Stimulated activated naive B cell treated with anti-CD40 and anti-IgM and Interleukin-4, amounts not matched to agents 10 μg/mL and 1 μg/mL and 100 μg/mL, for 72 hours (primary cell): ENCODE results near the gene COL27A1.

ENCODE experiments used
- ATAC-seq, 2 donors: fragments of 150-1000 bp; cut with Tn5 transposase; replicated peaks; 2 replicates each; pipeline ENCODE4 v1.10.0; 2021; ENCODE audit warnings: moderate library complexity in 1 of 2
- DNase-seq: peaks from one replicate; pipeline ENCODE4 v3.0.0; 2021
- H3K27ac Mint-ChIP-seq: one replicate; pipeline ENCODE4 v1.8.0; 2022; ENCODE audit warnings: mild to moderate bottlenecking, mixed read lengths
- H3K27me3 Mint-ChIP-seq, 2 donors: one replicate each; pipeline ENCODE4 v1.8.0; 2022; ENCODE audit warnings: mixed read lengths in 2 of 2
- H3K36me3 Mint-ChIP-seq, 2 donors: one replicate each; pipeline ENCODE4 v1.8.0; 2022; ENCODE audit warnings: mixed read lengths in 2 of 2, mild to moderate bottlenecking in 1 of 2
- H3K4me1 Mint-ChIP-seq, 2 donors: one replicate each; pipeline ENCODE4 v1.8.0; 2022; ENCODE audit warnings: mixed read lengths in 2 of 2, mild to moderate bottlenecking in 1 of 2
- H3K4me3 Mint-ChIP-seq, 2 donors: one replicate each; pipeline ENCODE4 v1.8.0; 2022; ENCODE audit warnings: mild to moderate bottlenecking in 2 of 2, mixed read lengths in 2 of 2, moderate library complexity in 1 of 2
- H3K9me3 Mint-ChIP-seq, 2 donors: one replicate each; pipeline ENCODE4 v1.8.0; 2022; ENCODE audit warnings: mixed read lengths in 2 of 2, mild to moderate bottlenecking in 1 of 2

Gene COL27A1

DNA sequence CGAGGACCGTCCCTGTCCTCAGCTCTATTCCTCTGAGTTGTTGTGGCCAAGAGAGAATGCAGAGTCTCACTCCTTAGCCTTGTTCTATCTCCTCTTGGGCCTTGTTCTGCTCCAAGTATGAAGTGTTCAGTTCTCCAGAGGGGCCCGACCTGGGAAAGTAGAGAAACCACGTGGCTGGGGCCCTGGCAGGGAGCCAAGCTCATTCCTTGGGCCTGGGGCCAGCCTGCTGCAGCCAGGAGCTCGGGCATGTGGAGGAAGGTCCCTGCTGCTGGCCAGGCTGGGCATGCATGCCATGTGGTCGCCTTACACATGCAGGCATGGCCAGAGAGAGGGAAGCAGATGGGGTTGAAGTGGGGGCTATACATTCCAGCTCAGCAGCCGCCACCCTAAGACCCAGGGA, 60.7 kb downstream of the COL27A1 start:
- no peak for ATAC-seq
- DNase-seq: no peak
- H3K4me3 Mint-ChIP-seq: no peak overlapping the region
- H3K27ac Mint-ChIP-seq: no peak overlapping the region
- no peaks in the 10 kb centered on the region for H3K4me1 Mint-ChIP-seq
- H3K27me3 Mint-ChIP-seq: no peaks in the 10 kb centered on the region
- H3K36me3 Mint-ChIP-seq: no peaks in the 10 kb centered on the region
- H3K9me3 Mint-ChIP-seq: no peaks in the 10 kb centered on the region

DNA sequence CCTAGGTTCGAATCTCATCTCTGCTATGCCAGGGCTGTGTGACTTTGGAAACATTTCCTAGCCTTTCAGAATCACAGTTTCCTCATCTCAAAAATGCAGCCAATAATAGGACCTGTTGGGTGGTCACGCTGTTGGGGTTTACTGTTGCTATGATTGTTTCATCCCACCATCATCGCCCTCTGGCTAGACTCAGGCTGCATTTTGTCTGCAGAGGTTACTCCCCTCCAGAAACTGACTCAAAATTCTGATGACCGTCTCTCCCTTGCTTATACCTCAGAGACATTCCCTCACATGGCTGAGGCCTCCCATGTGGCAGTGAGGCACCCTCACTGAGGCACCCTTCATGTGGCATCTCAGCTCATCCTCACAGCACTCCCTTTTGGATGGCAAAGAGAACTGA, 61.6 kb downstream of the COL27A1 start:
- H3K36me3 Mint-ChIP-seq: no peaks in the 10 kb centered on the region
- DNase-seq: no peak
- H3K9me3 Mint-ChIP-seq: no peaks in the 10 kb centered on the region
- ATAC-seq: no peak
- H3K27ac Mint-ChIP-seq: no peak overlapping the region
- H3K27me3 Mint-ChIP-seq: no peaks in the 10 kb centered on the region
- H3K4me1 Mint-ChIP-seq: no peaks in the 10 kb centered on the region
- H3K4me3 Mint-ChIP-seq: no peak overlapping the region

GRCh38 chr9:114218264-114219120, 63.2 kb downstream of the COL27A1 start:
- H3K4me3 Mint-ChIP-seq: no peak overlapping the region
- H3K27me3 Mint-ChIP-seq: no peaks in the 10 kb centered on the region
- H3K4me1 Mint-ChIP-seq: no peaks in the 10 kb centered on the region
- no peak overlapping the region for H3K27ac Mint-ChIP-seq
- ATAC-seq (no peak), DNase-seq (no peak)
- no peaks in the 10 kb centered on the region for H3K9me3 Mint-ChIP-seq
- no peaks in the 10 kb centered on the region for H3K36me3 Mint-ChIP-seq

GRCh38 chr9:114220061-114220541, 64.8 kb downstream of the COL27A1 start:
- Mint-ChIP-seq H3K27ac (no peak overlapping the region), H3K9me3 (no peaks in the 10 kb centered on the region), H3K36me3 (no peaks in the 10 kb centered on the region), H3K4me3 (no peak overlapping the region), H3K4me1 (no peaks in the 10 kb centered on the region), H3K27me3 (no peaks in the 10 kb centered on the region)
- ATAC-seq (no peak), DNase-seq (no peak)

DNA sequence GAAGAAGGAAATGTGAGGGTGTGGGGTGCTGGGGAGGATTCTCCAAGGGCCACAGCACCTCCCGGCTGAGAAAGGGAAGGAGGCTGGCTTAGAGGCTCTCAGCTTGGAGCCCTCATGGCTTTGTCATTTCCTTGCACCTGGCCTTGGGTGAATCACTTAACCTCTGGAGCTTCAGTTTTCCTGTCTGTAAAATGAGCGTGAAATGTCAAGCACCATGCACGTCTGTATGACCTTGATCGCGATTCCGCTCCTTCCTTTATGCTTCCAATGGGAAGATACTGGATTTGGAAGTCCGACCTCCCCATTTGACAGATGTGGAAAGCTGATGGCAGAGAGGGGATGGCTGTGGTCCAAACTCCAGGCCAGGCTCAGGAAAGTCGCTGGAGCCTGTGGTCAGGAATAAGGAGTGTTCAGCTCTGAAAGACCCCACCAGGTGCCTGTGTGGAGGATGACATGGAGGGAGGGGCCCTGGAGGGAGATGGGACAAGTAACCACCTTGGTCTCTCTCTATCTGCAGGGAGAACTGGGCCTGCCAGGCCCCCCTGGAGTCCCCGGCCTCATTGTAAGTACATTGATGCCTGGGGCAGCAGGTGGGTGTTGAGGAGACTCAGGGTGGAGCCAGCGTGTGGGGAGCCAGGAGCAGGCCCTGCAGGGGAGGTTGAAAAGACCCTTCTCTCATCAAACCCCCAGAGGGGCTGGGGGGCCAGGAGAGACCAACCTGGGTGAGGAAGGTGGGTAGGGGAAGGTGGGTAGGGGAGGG, 66.5 kb downstream of the COL27A1 start:
- H3K9me3 Mint-ChIP-seq: no peaks in the 10 kb centered on the region
- H3K27ac Mint-ChIP-seq: no peak overlapping the region
- peaks cover 0 to 3% of the 10 kb centered on the region in 2 donors for H3K27me3 Mint-ChIP-seq
- H3K4me1 Mint-ChIP-seq: no peaks in the 10 kb centered on the region
- ATAC-seq (no peak), DNase-seq (no peak)
- H3K36me3 Mint-ChIP-seq: no peaks in the 10 kb centered on the region
- H3K4me3 Mint-ChIP-seq: no peak overlapping the region

DNA sequence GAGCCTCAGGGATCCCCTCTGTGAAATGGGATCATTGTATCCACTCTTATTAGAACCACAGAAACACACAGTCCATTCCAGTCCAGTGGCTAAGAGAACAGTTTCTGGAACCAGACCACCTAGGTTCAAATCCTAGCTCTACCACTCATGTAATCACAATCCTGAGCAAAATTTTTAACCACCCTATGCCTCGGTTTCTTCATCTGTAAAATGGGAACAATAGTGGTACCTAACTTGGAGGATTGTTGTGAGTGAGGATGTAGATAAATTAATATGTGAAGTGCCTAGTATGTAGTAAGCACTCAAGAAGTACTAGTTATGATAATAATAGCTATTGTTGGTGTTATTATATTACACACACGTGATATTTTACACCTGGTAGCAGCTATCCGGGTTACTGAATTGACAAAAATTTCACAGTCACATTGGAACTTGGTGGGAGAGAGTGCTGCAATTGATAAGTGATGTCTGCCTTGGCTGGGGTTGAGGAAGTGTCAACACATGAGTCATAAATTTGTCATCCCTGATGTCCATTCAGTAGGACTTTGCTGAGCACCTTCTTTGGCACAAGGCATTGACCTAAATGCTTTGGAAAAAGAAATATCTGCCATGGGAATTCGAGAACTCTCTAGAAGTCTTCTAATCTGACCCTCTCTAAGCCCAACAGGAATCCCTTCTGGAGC, 68.4 kb downstream of the COL27A1 start:
- H3K27ac Mint-ChIP-seq: no peak overlapping the region
- DNase-seq: no peak
- H3K27me3 Mint-ChIP-seq: peaks cover 5% of the 10 kb centered on the region in 2 donors

GRCh38 chr9:114224247-114224610, 68.9 kb downstream of the COL27A1 start:
- no peaks in the 10 kb centered on the region for H3K9me3 Mint-ChIP-seq
- no peak overlapping the region for H3K27ac Mint-ChIP-seq
- ATAC-seq (no peak), DNase-seq (no peak)
- H3K4me3 Mint-ChIP-seq: no peak overlapping the region
- no peaks in the 10 kb centered on the region for H3K36me3 Mint-ChIP-seq
- H3K4me1 Mint-ChIP-seq: no peaks in the 10 kb centered on the region
- H3K27me3 Mint-ChIP-seq: peaks cover 5% of the 10 kb centered on the region in 2 donors

More for the DNA sequence above, 68.4 kb downstream of the COL27A1 start:
- Mint-ChIP-seq H3K9me3 (no peaks in the 10 kb centered on the region), H3K36me3 (no peaks in the 10 kb centered on the region), H3K4me3 (no peak overlapping the region), H3K4me1 (no peaks in the 10 kb centered on the region)
- ATAC-seq: no peak

DNA sequence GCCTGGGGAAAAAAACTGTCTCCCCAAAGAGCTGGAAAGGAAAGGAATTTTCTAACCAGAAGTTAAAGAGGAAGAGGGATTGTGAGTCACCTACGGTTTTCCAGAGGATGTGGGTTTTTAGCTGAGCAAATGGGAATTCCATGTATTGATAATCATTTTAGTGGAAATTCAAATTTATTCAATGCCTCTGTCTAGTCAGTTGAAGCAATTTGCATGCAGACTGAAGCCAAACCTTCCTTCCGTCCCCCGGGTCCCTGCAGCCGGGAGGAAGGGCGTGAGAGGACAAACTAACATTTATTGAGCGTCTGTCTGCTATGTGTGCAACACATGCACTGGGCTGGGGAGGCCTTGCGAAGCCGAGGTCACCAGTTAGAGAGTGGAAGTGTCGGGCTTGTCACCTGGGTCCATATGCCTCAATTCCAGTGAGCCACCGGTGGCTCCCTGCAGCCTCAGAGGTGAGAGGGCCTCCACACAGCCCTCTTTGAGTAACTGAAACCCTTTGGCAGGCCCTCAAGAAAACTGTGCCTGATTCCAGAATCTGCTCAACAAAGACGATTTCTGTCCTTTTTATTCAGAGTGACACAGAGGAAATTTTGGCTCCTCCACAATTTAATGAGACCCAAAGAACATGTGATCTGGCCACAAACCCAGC, 70.3 kb downstream of the COL27A1 start:
- Mint-ChIP-seq H3K27me3 (peaks cover 5 to 10% of the 10 kb centered on the region in 2 donors), H3K4me1 (no peaks in the 10 kb centered on the region), H3K27ac (no peak overlapping the region), H3K36me3 (no peaks in the 10 kb centered on the region), H3K4me3 (no peak overlapping the region), H3K9me3 (no peaks in the 10 kb centered on the region)
- DNase-seq: no peak
- ATAC-seq: no peak

DNA sequence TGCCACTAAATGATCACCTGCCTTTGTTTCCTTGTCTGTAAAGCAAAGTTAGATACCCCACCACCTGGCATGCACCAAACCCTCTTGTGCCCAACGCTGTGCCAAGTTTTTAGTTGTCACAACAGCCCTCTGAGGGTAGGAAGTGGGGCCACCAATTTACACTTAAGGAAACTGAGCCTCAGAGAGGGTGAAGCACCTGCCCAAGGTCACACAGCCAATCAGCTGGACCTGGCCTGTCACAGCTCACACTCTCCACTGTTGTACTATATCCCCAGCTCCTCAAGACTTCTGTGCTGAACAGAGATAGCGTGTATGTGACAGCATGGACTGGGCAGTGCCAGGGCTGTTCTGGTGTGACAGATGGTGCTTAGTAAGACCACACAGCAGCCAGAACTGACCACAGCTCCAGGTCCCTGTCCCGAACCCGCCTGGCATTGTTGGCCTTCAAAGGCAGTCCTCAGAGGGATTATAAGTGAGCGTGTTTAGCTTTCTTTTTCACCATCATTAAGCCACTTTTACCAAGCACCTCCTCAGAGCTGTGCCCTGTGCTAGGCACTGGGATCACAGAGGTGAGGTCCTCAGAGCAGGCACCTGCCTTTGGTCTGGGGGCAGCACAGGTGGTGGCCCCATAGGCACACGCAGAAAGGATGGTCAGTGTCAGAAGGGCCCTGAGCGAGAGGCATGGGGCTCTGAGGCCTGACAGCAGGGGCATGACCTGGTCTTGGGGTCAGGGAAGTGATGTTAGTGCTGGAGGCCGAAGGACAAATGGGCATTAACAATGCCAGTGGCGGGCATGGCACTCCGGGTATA, 71.1 kb downstream of the COL27A1 start:
- H3K36me3 Mint-ChIP-seq: no peaks in the 10 kb centered on the region
- H3K27ac Mint-ChIP-seq: no peak overlapping the region
- DNase-seq (no peak), ATAC-seq (no peak)
- no peaks in the 10 kb centered on the region for H3K4me1 Mint-ChIP-seq
- peaks cover 5 to 16% of the 10 kb centered on the region in 2 donors for H3K27me3 Mint-ChIP-seq
- no peaks in the 10 kb centered on the region for H3K9me3 Mint-ChIP-seq
- H3K4me3 Mint-ChIP-seq: no peak overlapping the region

- Mint-ChIP-seq H3K27me3 (peaks cover 5 to 16% of the 10 kb centered on the region in 2 donors), H3K27ac (no peak overlapping the region), H3K4me3 (no peak overlapping the region), H3K4me1 (no peaks in the 10 kb centered on the region), H3K36me3 (no peaks in the 10 kb centered on the region), H3K9me3 (no peaks in the 10 kb centered on the region)
- no peak for ATAC-seq
- no peak for DNase-seq
Observed at GRCh38 chr9:114227288-114228015, 72.1 kb downstream of the COL27A1 start.

GRCh38 chr9:114228016-114228808, 72.9 kb downstream of the COL27A1 start:
- no peak overlapping the region for H3K27ac Mint-ChIP-seq
- peaks cover 5 to 16% of the 10 kb centered on the region in 2 donors for H3K27me3 Mint-ChIP-seq

DNA sequence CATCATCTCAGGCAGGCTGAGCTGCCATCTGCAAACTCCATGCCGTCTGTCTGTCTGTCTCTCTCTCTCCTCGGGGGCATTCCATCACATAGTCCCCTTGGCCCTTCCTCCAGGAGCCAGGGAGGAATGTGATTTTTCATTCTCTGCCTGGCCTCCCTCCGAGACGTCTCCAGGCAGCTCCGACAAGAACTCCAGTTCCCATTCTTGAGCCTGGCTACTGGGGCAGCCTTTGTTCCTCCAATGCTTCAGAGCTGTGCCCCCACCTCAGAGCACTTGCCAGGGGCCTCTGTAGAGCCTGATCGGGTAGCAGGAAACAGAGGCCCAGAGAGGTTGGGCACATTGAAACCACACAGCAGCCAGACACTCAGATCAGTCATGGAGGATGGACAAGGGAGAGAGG, 74.0 kb downstream of the COL27A1 start:
- H3K4me3 Mint-ChIP-seq: no peak overlapping the region
- ATAC-seq (no peak), DNase-seq (no peak)
- H3K4me1 Mint-ChIP-seq: no peaks in the 10 kb centered on the region
- peaks cover 5 to 16% of the 10 kb centered on the region in 2 donors for H3K27me3 Mint-ChIP-seq
- H3K36me3 Mint-ChIP-seq: no peaks in the 10 kb centered on the region
- H3K27ac Mint-ChIP-seq: no peak overlapping the region
- H3K9me3 Mint-ChIP-seq: no peaks in the 10 kb centered on the region

More at GRCh38 chr9:114228016-114228808, 72.9 kb downstream of the COL27A1 start:
- Mint-ChIP-seq H3K36me3 (no peaks in the 10 kb centered on the region), H3K4me3 (no peak overlapping the region), H3K9me3 (no peaks in the 10 kb centered on the region), H3K4me1 (no peaks in the 10 kb centered on the region)
- no peak for ATAC-seq
- no peak for DNase-seq
